ENCODE data around the gene GID8. TPM values are rescaled to one million over a fixed set of nuclear protein-coding genes. Genes with fewer than 3 reads are reported as not detected.

GID8 gene
- total RNA-seq, 1 experiment from 2014 or later: 25.8 TPM

- DNase-seq (ENCODE audit: low spot score): peak; percentile 55
These were observed 34.9 kb upstream of the GID8 start for GRCh38 chr20:62902926-62903615.

- DNase-seq (ENCODE audit: low spot score): no peak
These were observed 32.3 kb upstream of the GID8 start for GRCh38 chr20:62905536-62906117.

- DNase-seq (ENCODE audit: low spot score): no peak
These were observed 31.7 kb upstream of the GID8 start for GRCh38 chr20:62906209-62906608.

GRCh38 chr20:62906647-62907375 is 31.1 kb upstream of the GID8 start:
- no peak for DNase-seq (ENCODE audit: low spot score)

GRCh38 chr20:62907384-62908317 is 30.3 kb upstream of the GID8 start:
- no peak for DNase-seq (ENCODE audit: low spot score)

GRCh38 chr20:62908971-62909791 is 28.8 kb upstream of the GID8 start:
- DNase-seq (ENCODE audit: low spot score): no peak

- DNase-seq (ENCODE audit: low spot score): no peak
These were observed 27.7 kb upstream of the GID8 start for GRCh38 chr20:62910217-62910766.

GRCh38 chr20:62910777-62911497 is 27.0 kb upstream of the GID8 start:
- DNase-seq (ENCODE audit: low spot score): no peak

GRCh38 chr20:62911701-62912280 is 26.2 kb upstream of the GID8 start:
- no peak for DNase-seq (ENCODE audit: low spot score)

GRCh38 chr20:62913043-62913630 is 24.8 kb upstream of the GID8 start:
- DNase-seq (ENCODE audit: low spot score): no peak

GRCh38 chr20:62914436-62914835 is 23.5 kb upstream of the GID8 start:
- no peak for DNase-seq (ENCODE audit: low spot score)

- DNase-seq (ENCODE audit: low spot score): no peak
These were observed 22.9 kb upstream of the GID8 start for GRCh38 chr20:62914970-62915457.

- DNase-seq (ENCODE audit: low spot score): no peak
These were observed 21.1 kb upstream of the GID8 start for GRCh38 chr20:62916703-62917476.

GRCh38 chr20:62917720-62918119 is 20.2 kb upstream of the GID8 start:
- no peak for DNase-seq (ENCODE audit: low spot score)

GRCh38 chr20:62918147-62918546 is 19.8 kb upstream of the GID8 start:
- DNase-seq (ENCODE audit: low spot score): no peak

- no peak for DNase-seq (ENCODE audit: low spot score)
These were observed 19.1 kb upstream of the GID8 start for GRCh38 chr20:62918831-62919230.

- no peak for DNase-seq (ENCODE audit: low spot score)
These were observed 17.8 kb upstream of the GID8 start for GRCh38 chr20:62920039-62920645.
